Inferior parietal cortex (tissue), 1 donor: Measurements from ENCODE around the gene TAF11L10.
"Not testable (repeated sequence)": the region's sequence is repeated elsewhere in the genome, so short reads cannot be mapped to it uniquely, and the experiment has no call there.

Source experiments
- DNase-seq: peaks from one replicate; pipeline ENCODE4 v3.0.0-alpha.2; 2016; ENCODE audit errors: extremely low spot score

TAF11L10 gene

DNA sequence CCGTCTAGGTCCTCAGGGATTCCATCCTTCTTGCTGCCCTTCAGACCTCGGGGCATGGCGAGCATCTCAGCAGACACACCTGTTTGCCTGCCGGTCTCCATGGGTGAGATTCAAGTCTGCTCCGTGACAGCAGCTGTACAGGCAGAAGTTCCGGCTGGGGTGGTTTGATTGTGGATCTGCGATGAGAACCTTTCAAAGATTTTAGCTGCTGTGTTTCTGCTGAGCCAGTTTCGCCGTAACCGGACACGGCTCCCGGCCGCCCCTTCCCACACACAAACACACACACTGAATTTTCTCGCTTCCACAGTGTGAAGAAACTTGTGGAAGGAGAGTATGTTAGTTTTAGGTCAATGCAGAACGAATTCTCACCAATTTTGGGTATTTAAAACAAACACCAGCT, at the start of gene TAF11L10:
Gene TAF11L10 (minus strand): TSS at position 101 of the 400 bp plus-strand sequence.
- not testable (repeated sequence) for DNase-seq

DNA sequence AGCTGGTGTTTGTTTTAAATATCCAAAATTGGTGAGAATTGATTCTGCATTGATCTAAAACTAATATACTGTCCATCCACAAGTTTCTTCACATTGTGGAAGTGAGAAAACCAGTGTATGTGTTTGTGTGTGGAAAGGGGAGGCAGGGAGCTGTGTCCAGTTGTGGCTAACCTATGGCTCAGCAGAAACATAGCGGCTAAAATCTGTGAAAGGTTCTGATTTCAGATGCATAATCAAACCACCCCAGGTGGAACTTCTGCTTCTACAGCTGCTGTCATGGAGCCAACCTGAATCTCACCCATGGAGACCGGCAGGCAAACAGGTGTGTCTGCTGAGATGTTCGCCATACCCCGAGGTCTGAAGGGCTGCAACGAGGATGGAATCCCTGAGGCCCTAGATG, 36.5 kb upstream of the TAF11L10 start, which contains the start of gene TAF11L14:
Gene TAF11L14 (plus strand): TSS at position 301 of the 400 bp plus-strand sequence.
- DNase-seq = no peak

DNA sequence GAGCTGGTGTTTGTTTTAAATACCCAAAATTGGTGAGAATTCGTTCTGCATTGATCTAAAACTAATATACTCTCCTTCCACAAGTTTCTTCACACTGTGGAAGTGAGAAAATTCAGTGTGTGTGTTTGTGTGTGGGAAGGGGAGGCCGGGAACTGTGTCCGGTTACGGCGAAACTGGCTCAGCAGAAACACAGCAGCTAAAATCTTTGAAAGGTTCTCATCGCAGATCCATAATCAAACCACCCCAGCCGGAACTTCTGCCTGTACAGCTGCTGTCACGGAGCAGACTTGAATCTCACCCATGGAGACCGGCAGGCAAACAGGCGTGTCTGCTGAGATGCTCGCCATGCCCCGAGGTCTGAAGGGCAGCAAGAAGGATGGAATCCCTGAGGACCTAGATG, 34.2 kb upstream of the TAF11L10 start, which contains the start of gene TAF11L13:
Gene TAF11L13 (plus strand): TSS at position 301 of the 400 bp plus-strand sequence.
- DNase-seq = not testable (repeated sequence)

DNA sequence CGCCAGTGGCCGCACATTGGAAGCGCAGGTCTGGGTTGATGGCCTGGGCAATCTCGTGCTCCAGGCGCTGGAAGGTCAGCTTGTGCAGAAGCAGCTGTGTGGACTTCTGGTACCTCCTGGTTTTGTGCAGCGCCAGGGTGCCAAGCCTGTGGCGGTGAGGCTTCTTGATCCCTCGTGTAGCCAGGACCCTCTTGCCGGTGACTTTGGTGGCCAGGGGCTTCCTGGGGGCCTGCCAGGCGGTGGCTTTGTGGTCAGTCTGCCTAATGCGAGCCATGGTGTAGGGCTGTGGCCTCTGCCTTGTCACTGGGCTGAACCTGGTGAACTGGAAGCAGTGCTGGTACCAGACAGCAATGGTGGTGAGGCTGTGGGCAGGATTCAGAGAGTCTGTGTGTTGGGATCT, 28.1 kb upstream of the TAF11L10 start:
- DNase-seq = no peak

DNA sequence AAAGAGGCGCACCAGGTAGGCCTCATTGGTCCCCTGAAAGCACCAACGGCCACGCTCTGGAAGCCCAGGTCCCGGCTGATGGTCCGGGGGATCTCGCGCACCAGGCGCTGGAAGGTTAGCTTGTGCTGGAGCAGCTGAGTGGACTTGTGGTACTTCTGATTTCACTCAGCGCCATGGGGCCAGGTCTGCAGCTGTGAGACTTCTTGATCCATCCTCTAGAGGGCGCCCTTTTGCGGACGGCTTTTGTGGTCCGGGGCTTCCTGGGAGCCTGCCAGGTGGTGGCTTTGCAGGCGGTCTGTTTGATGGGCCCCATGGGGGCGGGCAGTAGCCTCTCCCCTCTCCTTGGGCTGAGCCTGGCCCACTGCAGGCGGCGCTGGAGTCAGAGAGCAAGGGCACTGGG, 23.0 kb upstream of the TAF11L10 start:
- DNase-seq = no peak

DNA sequence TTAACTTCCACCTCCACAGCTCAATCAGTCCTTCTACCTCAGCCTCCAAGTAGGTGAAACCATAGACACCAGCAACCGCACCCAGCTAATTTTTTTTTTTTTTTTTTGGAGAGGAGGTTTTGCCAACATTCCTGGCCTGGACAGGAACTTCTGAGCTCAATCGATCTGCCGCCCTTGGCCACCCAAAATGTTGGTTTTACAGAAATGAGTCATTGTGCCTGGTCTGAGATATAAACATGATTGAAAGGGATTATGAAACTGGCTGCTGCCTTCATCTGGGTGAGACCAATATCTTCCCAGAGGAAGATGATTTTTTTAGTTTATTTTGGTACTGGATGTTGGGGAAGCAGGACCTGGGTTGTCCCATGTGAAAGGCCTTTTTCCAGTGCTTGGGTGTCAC, 21.7 kb upstream of the TAF11L10 start:
- no peak for DNase-seq

DNA sequence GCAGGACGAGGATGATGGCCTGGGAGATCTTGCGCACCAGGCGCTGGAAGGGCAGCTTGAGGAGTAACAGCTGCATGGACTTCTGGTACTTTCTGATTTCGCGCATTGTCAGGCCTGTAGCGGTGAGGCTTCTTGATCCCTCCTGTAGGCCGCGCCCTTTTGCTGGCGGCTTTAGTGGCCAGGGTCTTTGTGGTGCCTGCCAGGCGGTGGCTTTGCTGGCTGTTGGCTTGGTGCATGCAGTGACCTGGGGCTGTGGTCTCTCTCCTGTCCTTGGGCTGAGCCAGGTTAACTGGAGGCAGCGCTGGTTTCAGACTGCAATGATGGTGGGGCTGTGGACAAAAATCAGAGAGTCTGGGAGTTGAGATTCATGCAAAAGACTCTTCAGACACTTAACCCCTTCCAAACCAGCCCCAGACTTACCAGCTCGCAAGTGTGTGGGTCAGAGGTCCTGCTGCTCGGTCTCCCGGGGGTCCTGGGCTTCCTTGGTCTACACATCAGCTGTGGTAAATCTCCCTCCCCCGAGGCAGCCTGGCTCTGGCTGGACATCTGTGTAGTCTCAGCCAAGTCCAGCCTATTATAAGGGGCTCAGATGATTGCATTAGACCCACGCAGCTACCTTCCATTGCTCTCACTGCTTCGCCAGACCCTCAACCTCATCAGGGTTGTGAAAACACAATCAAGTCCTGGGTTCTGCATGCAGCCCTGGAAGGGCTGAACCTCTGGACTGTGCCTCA, 17.4 kb upstream of the TAF11L10 start:
- no peak for DNase-seq

DNA sequence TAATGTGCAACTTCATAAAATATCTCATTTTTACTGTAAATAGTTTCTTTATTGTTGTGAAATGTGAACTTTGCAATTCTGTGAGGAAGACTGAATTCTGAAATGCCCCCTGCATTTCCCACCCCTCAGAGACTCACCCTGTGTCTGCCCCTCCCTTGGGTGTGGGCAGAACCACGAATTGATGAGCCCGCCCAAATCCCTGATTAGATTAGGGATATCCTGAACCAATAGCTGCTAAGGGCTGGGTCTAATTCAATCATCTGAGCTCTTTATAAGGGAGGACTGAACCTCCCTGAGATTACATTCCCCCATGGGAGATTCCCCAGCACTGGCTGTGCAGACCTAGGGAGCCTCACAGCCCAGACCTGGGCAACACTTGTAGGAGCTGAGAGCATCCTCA, 12.5 kb upstream of the TAF11L10 start, which contains the start of gene TAF11L12:
Gene TAF11L12 (plus strand): TSS at position 301 of the 400 bp plus-strand sequence.
- DNase-seq = not testable (repeated sequence)

DNA sequence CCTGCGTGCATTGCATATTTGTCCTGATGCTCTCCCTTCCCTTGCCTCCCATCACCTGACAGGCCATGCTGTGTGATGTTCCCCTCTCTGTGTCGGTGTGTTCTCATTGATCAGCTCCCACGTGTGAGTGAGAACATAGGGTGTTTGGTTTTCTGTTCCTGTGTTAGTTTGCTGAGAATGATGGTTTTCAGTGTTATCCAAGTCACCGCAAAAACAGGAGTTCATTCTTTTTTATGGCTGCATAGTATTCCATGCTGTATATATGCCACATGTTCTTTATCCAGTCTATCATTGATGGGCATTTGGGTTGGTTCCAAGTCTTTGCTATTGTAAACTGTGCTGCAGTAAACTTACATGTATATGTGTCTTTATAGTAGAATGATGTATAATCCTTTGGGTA, 9.8 kb upstream of the TAF11L10 start:
- not testable (repeated sequence) for DNase-seq

DNA sequence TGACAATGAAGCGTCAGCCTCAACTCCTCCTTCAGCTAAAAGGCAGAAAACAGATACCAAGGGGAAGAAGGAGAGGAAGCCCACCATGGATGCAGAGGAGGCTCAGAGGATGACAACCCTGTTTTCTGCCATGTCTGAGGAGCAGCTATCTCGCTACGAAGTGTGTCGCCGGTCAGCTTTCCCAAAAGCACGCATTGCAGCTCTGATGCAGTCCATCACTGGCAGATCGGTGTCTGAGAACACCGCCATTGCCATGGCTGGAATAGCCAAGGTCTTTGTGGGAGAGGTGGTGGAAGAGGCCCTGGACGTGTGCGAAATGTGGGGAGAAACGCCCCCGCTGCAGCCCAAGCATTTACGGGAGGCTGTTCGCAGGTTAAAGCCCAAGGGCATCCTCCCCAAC, 7.3 kb upstream of the TAF11L10 start:
- no peak for DNase-seq

DNA sequence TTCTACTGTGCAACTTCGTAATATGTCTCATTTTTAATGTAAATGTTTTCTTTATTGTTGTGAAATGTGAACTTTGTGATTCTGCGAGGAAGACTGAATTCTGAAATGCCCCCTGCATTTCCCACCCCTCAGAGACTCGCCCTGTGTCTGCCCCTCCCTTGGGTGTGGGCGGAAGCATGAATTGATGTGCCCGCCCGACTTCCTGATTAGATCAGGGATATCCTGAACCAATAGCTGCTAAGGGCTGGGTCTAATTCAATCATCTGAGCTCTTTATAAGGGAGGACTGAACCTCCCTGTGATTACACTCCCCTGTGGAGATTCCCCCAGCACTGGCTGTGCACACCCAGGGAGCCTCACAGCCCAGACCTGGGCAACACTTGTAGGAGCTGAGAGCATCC, 6.3 kb upstream of the TAF11L10 start, which contains the start of gene TAF11L11:
Gene TAF11L11 (plus strand): TSS at position 304 of the 400 bp plus-strand sequence.
- DNase-seq = not testable (repeated sequence)

DNA sequence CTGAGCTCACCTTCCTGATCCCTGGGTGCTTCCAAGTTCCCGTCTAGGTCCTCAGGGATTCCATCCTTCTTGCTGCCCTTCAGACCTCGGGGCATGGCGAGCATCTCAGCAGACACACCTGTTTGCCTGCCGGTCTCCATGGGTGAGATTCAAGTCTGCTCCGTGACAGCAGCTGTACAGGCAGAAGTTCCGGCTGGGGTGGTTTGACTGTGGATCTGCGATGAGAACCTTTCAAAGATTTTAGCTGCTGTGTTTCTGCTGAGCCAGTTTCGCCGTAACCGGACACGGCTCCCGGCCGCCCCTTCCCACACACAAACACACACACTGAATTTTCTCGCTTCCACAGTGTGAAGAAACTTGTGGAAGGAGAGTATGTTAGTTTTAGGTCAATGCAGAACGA, 3.4 kb downstream of the TAF11L10 start, which contains the start of gene TAF11L9:
Gene TAF11L9 (minus strand): TSS at position 140 of the 400 bp plus-strand sequence.
- DNase-seq = not testable (repeated sequence)

DNA sequence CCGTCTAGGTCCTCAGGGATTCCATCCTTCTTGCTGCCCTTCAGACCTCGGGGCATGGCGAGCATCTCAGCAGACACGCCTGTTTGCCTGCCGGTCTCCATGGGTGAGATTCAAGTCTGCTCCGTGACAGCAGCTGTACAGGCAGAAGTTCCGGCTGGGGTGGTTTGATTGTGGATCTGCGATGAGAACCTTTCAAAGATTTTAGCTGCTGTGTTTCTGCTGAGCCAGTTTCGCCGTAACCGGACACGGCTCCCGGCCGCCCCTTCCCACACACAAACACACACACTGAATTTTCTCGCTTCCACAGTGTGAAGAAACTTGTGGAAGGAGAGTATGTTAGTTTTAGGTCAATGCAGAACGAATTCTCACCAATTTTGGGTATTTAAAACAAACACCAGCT, 6.8 kb downstream of the TAF11L10 start, which contains the start of gene TAF11L8:
Gene TAF11L8 (minus strand): TSS at position 101 of the 400 bp plus-strand sequence.
- not testable (repeated sequence) for DNase-seq

DNA sequence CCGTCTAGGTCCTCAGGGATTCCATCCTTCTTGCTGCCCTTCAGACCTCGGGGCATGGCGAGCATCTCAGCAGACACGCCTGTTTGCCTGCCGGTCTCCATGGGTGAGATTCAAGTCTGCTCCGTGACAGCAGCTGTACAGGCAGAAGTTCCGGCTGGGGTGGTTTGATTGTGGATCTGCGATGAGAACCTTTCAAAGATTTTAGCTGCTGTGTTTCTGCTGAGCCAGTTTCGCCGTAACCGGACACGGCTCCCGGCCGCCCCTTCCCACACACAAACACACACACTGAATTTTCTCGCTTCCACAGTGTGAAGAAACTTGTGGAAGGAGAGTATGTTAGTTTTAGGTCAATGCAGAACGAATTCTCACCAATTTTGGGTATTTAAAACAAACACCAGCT, 12.0 kb downstream of the TAF11L10 start, which contains the start of gene TAF11L7:
Gene TAF11L7 (minus strand): TSS at position 101 of the 400 bp plus-strand sequence.
- DNase-seq = not testable (repeated sequence)
